Sigmoid colon (tissue), 4 donors: Measurements from ENCODE around the gene MFAP5.

ENCODE experiments used
- POLR2A ChIP-seq, 2 donors: fragments of 450-650 bp; IDR thresholded peaks; one replicate each; pipeline ENCODE4 v1.6.1; 2016; ENCODE audit warnings: antibody characterized with exemption in 2 of 2, mild to moderate bottlenecking in 2 of 2, moderate library complexity in 2 of 2
- POLR2AphosphoS5 ChIP-seq, 4 donors: sonication (generic); formaldehyde crosslinking; IDR thresholded peaks; one replicate each; pipeline ENCODE4 v1.6.1; 2017; ENCODE audit warnings: antibody characterized with exemption in 4 of 4

DNA sequence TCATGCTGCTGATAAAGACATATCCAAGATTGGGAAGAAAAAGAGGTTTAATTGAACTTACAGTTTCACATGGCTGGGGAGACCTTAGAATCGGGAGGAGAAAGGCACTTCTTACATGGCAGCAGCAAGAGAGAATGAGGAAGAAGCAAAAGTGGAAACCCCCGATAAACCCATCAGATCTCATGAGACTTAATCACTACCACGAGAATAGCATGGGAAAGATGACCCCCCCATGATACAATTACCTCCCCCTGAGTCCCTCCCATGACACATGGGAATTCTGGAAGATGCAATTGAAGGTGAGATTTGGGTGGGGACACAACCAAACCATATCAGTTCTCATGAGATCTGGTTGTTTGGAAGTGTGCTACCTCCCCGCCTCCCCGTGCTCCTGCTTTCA, 9.8 kb upstream of the MFAP5 start:
- TF ChIP-seq POLR2AphosphoS5 (IDR thresholded peaks at IDR 0.05) (no peak), POLR2A (IDR thresholded peaks at IDR 0.05) (no peak)
